Activated CD8-positive, alpha-beta memory T cell treated with anti-CD3 and anti-CD28 coated beads, Interleukin-2, amount 10 ng/mL, durations not matched to agents 7 days and 5 days (primary cell): ENCODE data around the gene CHD9. TPM values are rescaled to one million over a fixed set of nuclear protein-coding genes. Genes with fewer than 3 reads are reported as not detected.

Source experiments
- ATAC-seq: fragments of 150-1000 bp; cut with Tn5 transposase; one replicate; pipeline ENCODE4 v1.10.0; 2021; ENCODE audit warnings: moderate library complexity
- CTCF ChIA-PET: fragments of 350-600 bp; sonication (Branson Sonifier 250); formaldehyde crosslinking; loops from one replicate; lab custom pipeline; 2021; ENCODE audit warnings: antibody characterized with exemption; lab: Charles Lee
- DNase-seq: peaks from one replicate; pipeline ENCODE4 v3.0.0-alpha.2; 2020
- H3K27ac Mint-ChIP-seq: one replicate; pipeline ENCODE4 v1.8.0; 2021; ENCODE audit warnings: mild to moderate bottlenecking, mixed read lengths
- H3K27me3 Mint-ChIP-seq: one replicate; pipeline ENCODE4 v1.8.0; 2021; ENCODE audit warnings: mixed read lengths
- H3K36me3 Mint-ChIP-seq: one replicate; pipeline ENCODE4 v1.8.0; 2021; ENCODE audit warnings: mild to moderate bottlenecking, mixed read lengths
- H3K4me1 Mint-ChIP-seq: one replicate; pipeline ENCODE4 v1.8.0; 2021; ENCODE audit warnings: mixed read lengths
- H3K4me3 Mint-ChIP-seq: one replicate; pipeline ENCODE4 v1.8.0; 2021; ENCODE audit warnings: mild to moderate bottlenecking, moderate library complexity, mixed read lengths
- H3K9me3 Mint-ChIP-seq: one replicate; pipeline ENCODE4 v1.8.0; 2022; ENCODE audit warnings: low read depth, mixed read lengths
- total RNA-seq, 2 experiments: library from RNA; stranded (reverse); gene quantifications; one replicate each; pipeline ENCODE4 v1.2.3, GENCODE V29; 2021

The CHD9 gene
- total RNA-seq, 2 experiments from 2014 or later, result 23.7 to 32.7 TPM

DNA sequence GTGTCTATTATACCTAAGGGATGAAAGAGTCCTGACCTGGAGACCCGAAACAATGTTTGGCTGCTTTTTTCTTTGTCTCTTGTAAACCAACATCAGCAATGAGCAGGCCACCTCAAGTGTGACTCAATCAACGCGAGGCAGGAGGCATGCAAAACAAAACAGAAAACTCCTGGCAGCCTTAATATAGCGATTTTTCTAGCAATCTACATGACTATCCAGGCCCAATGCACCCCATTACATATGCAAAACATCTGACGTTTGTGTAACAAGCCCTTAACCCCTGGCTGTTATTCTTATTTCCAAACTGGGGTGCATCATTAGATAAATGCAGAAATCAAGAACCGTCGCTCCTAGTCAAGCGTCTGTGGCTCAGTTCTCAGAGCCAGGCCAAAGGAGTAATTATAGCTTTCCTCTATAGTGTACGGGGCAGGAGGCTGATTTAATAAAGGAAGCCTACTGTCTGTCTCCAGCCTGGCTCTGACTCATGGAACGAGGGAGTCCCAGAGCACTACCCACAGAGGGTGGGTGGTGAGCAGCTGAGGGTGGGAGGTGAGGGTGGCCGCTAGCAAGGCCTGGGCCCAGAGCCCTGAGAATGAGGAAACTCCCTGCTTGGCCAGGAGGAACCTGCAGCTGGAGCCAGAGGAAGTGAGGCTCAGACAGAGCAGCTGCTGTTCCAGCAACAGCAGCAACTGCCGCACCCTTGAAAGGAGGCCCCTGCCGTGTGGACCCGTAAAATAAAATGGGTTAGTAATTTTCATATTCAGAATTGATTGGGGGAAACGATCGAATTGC is 43.9 kb downstream of the CHD9 start:
- peak; percentile 76 for ATAC-seq
- no peaks in the 10 kb centered on the region for H3K9me3 Mint-ChIP-seq
- peaks cover 5% of the 10 kb centered on the region for H3K36me3 Mint-ChIP-seq
- H3K4me3 Mint-ChIP-seq, result peak overlapping the region; percentile 68
- CTCF ChIA-PET, result interaction anchor here (0.6 to 5.2 kb wide), 10 partner anchors 10 to 109 kb away, joined by 3 to 29 read pairs (median 6); partner anchors contain the start of gene CHD9
- H3K27ac Mint-ChIP-seq, result peak overlapping the region; percentile 86
- DNase-seq, result peak; percentile 73
- H3K27me3 Mint-ChIP-seq, result no peaks in the 10 kb centered on the region
- peaks cover 36% of the 10 kb centered on the region for H3K4me1 Mint-ChIP-seq

DNA sequence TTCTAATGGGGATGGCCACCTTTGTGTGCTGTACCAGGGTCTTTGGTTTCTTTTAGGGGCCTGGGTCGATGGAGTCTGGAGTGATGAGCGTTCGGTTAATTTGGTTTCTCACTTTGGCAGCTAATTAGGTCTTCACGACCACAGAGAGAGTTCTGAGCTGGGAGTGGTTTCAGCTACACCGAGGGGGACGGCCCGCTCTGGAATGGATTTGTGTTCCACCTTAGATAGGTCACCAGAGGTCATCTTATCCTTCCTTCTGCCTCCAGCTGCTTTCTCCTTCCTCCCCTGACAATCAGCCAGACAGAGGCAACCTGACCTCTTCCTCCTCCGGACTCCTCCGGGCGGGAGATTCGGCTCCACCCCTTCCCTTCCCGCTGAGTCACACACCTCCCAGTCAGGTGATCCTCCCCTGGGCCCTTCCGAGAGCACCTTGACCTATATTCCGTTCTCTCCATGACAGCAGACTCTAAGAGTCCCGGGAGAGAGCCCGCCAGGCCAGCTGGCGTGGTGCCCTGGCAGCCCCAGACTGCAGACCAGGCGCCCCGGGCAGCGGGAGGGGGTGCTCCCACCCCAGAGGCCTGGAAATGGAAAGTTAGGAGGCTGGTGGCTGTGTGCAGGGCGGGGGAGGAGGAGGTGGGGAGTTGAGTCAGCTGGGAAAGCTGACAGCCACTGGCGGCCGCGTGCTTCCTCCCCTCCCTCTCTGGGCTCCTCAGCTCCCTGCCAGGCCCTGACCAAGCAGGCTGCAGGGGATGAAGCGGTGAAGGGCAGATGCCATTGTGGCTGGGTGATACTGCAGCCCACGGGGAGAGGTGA is 44.7 kb downstream of the CHD9 start:
- Mint-ChIP-seq H3K4me3 (peak overlapping the region; percentile 68), H3K27ac (peak overlapping the region; percentile 86), H3K36me3 (peaks cover 5% of the 10 kb centered on the region), H3K27me3 (no peaks in the 10 kb centered on the region), H3K4me1 (peaks cover 29% of the 10 kb centered on the region), H3K9me3 (no peaks in the 10 kb centered on the region)
- DNase-seq (peak; percentile 80), ATAC-seq (peak; percentile 70)
- CTCF ChIA-PET, result interaction anchor here (0.6 to 5.2 kb wide), 12 partner anchors 9 to 358 kb away, joined by 3 to 29 read pairs (median 4); partner anchors contain the start of gene CHD9

DNA sequence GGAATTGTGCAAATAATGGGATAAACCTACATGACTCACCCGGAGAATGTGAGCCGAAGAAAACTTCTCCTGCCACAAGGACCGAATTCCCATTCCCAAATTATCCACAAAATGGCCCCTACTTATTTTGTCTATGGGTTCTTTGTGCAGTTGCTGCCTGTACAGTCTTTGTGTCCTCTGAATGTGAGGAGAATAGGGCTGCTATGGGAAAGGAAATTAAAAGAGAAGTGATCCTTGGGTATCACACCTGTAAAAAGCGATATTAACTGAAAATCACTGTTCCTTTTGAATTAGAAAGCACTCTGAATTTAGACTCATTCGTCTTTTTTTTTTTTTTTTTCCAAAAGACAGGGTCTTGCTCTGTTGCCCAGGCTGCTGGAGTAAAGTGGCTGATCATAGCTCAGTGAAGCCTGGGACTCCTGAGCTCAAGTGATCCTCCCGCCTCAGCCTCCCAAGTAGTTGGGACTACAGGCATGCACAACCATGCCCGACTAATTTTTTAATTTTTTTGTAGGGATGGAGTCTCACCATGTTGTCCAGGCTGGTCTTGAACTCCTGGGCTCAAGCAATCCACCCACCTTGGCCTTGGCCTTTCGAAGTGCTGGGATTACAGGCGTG is 45.4 kb downstream of the CHD9 start:
- Mint-ChIP-seq H3K9me3 (no peaks in the 10 kb centered on the region), H3K4me3 (peak overlapping the region; percentile 68), H3K36me3 (peaks cover 5% of the 10 kb centered on the region), H3K4me1 (peaks cover 25% of the 10 kb centered on the region), H3K27me3 (no peaks in the 10 kb centered on the region), H3K27ac (peak overlapping the region; percentile 86)
- ATAC-seq, result no peak
- CTCF ChIA-PET, result interaction anchor here (1.1 to 5.2 kb wide), 6 partner anchors 8 to 357 kb away, joined by 3 to 29 read pairs (median 5); partner anchors contain the start of gene CHD9
- DNase-seq, result no peak

DNA sequence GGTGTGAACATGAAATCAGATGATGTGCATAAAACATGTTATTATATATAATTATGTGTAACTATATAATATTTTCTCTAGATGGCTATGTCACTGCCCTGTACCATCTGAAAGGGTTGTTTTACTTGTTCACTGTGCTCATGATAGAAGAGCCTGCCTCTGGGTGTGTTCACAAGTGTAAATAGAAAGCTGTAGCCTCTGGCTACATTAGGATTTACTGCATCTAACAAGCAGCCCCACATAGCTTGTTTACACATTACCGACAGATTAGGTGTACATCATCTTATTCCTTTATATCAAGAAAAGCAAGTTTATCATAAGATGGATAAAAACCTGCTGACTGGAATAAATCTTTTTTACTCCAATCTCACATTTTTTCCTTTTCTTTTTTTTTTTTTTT is 46.1 kb downstream of the CHD9 start:
- DNase-seq (no peak), ATAC-seq (no peak)
- Mint-ChIP-seq H3K4me1 (peaks cover 25% of the 10 kb centered on the region), H3K9me3 (no peaks in the 10 kb centered on the region), H3K4me3 (no peak overlapping the region), H3K27ac (no peak overlapping the region), H3K27me3 (no peaks in the 10 kb centered on the region), H3K36me3 (peaks cover 5% of the 10 kb centered on the region)
- CTCF ChIA-PET, result interaction anchor here (1.9 to 5.2 kb wide), 3 partner anchors 11 to 46 kb away, joined by 6 to 29 read pairs (median 14); partner anchors contain the start of gene CHD9

DNA sequence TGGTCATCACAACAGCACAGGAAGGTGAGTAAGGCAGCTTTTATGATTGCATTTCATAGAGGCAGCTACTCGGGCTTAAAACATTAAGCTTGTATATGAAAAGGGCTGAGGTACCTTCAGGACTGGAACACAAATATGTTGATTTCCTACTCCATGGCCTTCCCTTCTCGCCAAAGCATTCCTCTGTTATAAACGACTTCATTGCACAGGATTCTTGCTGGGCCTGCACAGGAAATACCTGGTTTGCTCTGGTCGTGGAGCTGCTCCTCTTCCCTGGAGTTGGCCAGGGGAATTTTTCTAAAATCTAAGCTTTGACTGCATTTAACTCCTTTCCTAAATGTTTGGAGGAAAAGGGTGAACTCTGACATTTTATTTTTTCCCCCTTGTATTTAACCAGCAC is 49.0 kb downstream of the CHD9 start:
- Mint-ChIP-seq H3K27me3 (no peaks in the 10 kb centered on the region), H3K27ac (no peak overlapping the region), H3K9me3 (no peaks in the 10 kb centered on the region), H3K4me3 (no peak overlapping the region), H3K36me3 (peaks cover 3% of the 10 kb centered on the region), H3K4me1 (peaks cover 13% of the 10 kb centered on the region)
- ATAC-seq (no peak), DNase-seq (no peak)
- CTCF ChIA-PET, result interaction anchor here (1.2 kb wide), 1 partner anchor 49 kb away, joined by 4 read pairs; the partner anchor contains the start of gene CHD9

DNA sequence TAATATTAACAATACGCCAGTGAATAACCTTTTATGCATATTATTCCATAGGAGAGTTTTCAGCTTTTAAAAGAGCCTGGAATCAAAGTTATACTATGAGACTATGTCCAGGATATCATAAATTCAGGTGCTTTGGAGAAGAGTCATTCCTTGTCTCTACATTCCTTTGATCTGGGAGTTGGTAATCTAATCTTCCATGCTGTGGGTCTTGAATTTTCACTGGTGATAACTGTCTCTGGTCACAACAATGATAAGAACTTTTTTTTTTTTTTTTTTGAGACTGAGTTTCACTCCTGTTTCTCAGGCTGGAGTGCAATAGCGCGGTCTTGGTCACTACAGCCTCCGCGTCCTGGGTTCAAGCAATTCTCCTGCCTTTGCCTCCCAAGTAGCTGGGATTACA is 50.8 kb downstream of the CHD9 start:
- CTCF ChIA-PET, result no interaction called here
- ATAC-seq, result no peak
- H3K27me3 Mint-ChIP-seq, result no peaks in the 10 kb centered on the region
- no peaks in the 10 kb centered on the region for H3K9me3 Mint-ChIP-seq
- H3K27ac Mint-ChIP-seq, result no peak overlapping the region
- no peaks in the 10 kb centered on the region for H3K4me1 Mint-ChIP-seq
- H3K4me3 Mint-ChIP-seq, result no peak overlapping the region
- DNase-seq, result no peak
- H3K36me3 Mint-ChIP-seq, result peaks cover 3% of the 10 kb centered on the region

DNA sequence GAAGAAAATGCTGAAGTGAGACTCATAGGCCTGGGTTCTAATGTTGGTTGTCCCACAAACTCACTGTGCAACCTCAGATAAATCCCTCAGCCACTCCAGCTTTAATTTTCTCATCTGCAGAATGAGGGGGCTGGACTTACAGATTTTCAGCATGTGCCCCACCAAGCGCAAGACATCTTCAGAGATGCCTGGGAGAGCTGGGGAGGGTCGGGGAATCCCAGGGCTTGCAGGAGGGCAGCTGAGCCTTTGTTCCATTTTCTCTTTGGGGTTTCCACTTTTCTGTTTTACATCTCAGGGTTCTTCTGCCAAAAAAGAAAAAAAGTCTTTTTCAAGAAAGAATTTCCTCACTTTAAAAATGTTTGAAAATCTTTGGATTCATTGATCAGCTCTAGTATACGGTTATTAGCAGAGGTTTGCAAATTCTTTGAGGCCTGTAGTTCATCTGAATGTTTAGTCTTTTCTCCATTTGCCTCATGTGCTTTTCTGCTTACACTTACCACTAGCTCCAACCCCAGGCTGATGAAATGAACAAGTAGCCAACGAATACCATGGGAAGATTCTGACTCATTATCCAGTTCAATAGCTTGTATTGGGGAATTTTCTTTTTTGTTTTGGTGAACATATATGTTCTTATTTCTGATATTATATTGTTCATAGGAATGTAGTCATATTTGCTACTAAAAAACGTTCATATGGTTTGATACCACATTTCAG is 56.4 kb downstream of the CHD9 start:
- H3K36me3 Mint-ChIP-seq, result no peaks in the 10 kb centered on the region
- ATAC-seq (no peak), DNase-seq (no peak)
- CTCF ChIA-PET, result interaction anchor here (2.3 kb wide), 1 partner anchor 11 kb away, joined by 6 read pairs; no protein-coding TSS in a partner anchor
- no peak overlapping the region for H3K27ac Mint-ChIP-seq
- H3K9me3 Mint-ChIP-seq, result no peaks in the 10 kb centered on the region
- H3K4me3 Mint-ChIP-seq, result no peak overlapping the region
- no peaks in the 10 kb centered on the region for H3K27me3 Mint-ChIP-seq
- peaks cover 2% of the 10 kb centered on the region for H3K4me1 Mint-ChIP-seq

DNA sequence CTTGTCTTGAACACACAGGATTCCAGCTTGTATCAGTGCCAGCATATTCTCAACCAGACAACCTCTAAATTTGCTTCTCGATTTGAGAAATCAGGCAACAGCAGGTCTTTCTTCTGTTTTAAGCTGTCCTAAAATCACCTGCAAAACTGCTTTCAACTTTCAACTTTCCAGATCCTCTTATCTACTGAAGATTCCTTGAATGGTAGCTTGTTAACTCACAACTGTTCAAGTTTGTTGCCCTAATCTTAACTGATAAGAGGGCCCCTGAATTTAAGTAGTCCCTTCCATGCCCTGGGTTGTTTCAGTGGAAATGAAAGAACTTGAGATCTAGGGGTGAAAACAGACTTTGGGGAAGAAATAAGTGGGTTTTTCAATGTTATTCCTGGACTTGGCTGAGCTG is 57.2 kb downstream of the CHD9 start:
- H3K27me3 Mint-ChIP-seq, result no peaks in the 10 kb centered on the region
- no peak for DNase-seq

DNA sequence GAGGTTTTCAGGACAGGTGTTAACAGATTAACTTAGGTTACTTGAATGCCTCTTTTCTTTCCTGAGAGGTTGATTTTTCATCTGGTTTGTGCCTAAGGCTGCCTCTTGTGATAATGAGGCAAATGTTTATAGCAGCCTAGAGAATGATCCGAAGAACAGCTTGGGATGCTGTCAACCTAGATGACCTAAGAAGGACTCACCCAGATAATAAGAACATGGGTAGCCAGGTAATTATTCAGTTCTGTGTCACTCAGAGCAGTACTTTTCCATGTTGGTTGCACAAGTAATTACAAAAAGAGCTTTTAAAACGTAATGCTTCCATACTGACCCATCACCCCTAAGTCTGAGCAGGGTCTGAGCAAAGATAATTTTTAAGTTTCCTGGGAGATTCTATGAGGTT is 60.3 kb downstream of the CHD9 start:
- Mint-ChIP-seq H3K9me3 (no peaks in the 10 kb centered on the region), H3K27ac (no peak overlapping the region), H3K4me1 (peaks cover 5% of the 10 kb centered on the region), H3K4me3 (no peak overlapping the region), H3K36me3 (no peaks in the 10 kb centered on the region), H3K27me3 (no peaks in the 10 kb centered on the region)
- ATAC-seq, result no peak
- CTCF ChIA-PET, result no interaction called here
- DNase-seq, result no peak

More for the DNA sequence above, 57.2 kb downstream of the CHD9 start:
- no peaks in the 10 kb centered on the region for H3K9me3 Mint-ChIP-seq
- H3K4me3 Mint-ChIP-seq, result no peak overlapping the region
- ATAC-seq, result no peak
- H3K36me3 Mint-ChIP-seq, result no peaks in the 10 kb centered on the region
- CTCF ChIA-PET, result interaction anchor here (2.3 kb wide), 1 partner anchor 12 kb away, joined by 6 read pairs; no protein-coding TSS in a partner anchor
- no peak overlapping the region for H3K27ac Mint-ChIP-seq
- peaks cover 5% of the 10 kb centered on the region for H3K4me1 Mint-ChIP-seq

DNA sequence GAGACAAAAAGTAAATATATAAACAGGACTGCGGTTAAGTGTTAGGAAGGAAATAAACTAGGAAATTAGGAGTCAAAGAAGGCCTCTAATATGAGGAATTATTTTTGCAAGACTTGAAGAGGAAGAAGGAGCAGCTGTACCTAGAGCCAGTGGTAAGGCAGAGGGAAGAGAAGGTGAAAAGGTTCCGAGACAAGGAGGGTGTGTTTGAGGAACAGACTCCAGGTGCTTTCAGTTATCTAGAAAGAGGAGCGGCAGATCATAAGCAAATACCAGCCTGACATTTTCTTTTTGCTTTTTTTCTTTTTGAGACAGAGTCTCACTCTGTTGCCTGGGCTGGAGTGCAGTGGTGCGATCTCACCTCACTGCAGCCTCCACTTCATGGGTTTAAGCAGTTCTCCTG is 61.0 kb downstream of the CHD9 start:
- no peak overlapping the region for H3K27ac Mint-ChIP-seq
- CTCF ChIA-PET, result no interaction called here
- peaks cover 5% of the 10 kb centered on the region for H3K4me1 Mint-ChIP-seq
- H3K27me3 Mint-ChIP-seq, result no peaks in the 10 kb centered on the region
- no peak for DNase-seq
- no peak for ATAC-seq
- no peaks in the 10 kb centered on the region for H3K36me3 Mint-ChIP-seq
- H3K4me3 Mint-ChIP-seq, result no peak overlapping the region
- H3K9me3 Mint-ChIP-seq, result no peaks in the 10 kb centered on the region

DNA sequence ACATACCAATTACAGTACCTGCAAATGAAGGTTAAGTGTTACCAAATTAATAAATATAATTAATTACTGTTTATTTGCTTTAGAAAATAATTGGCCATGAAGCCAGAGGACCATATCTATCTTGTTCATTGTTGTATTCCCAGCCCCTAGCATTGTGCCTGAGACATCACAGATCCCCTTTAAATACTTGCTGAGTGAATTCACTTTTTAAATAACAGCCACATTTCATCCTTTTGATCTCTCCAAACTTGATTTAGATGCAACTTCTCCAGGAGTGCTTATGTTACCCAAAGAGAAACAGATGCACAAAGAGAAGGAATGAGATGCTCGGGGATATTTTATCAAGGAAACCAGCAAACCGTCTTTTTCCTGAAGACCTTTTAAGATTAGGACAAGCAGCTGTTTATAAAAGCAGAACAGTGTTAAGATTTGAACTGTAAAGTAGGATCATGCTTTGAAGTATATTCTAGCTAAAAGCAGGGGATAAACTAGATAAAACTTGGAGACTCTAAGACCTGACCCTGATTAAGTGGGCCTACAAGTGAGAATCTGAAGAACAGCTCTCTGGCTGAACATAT is 66.3 kb downstream of the CHD9 start:
- no peak overlapping the region for H3K27ac Mint-ChIP-seq
- no peak overlapping the region for H3K4me3 Mint-ChIP-seq
- ATAC-seq (no peak), DNase-seq (no peak)
- H3K9me3 Mint-ChIP-seq, result peaks cover 2% of the 10 kb centered on the region
- peaks cover 4% of the 10 kb centered on the region for H3K4me1 Mint-ChIP-seq
- peaks cover 6% of the 10 kb centered on the region for H3K36me3 Mint-ChIP-seq
- H3K27me3 Mint-ChIP-seq, result no peaks in the 10 kb centered on the region
- CTCF ChIA-PET, result no interaction called here

DNA sequence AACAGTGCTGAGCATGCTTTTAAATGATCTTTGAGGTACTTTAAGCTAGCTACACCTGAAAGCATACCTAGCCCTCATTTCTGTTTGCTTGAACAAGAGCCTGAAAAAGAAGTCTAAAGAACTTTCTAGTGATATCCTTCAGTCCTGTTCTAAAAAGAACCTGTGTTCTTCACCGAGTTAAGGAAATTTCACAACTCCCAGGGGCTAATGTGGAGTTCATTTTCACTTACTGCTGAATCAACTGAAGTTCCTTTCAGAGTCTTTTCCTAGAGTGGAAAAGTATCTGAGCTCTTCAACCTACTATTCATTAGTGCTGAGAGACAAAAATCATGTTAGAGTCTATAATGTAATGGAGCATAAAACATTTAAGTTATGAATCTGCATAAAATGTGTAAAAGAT is 66.9 kb downstream of the CHD9 start:
- CTCF ChIA-PET, result no interaction called here
- Mint-ChIP-seq H3K4me1 (peaks cover 6% of the 10 kb centered on the region), H3K36me3 (peaks cover 6% of the 10 kb centered on the region), H3K9me3 (peaks cover 2% of the 10 kb centered on the region), H3K4me3 (no peak overlapping the region), H3K27ac (no peak overlapping the region), H3K27me3 (no peaks in the 10 kb centered on the region)
- ATAC-seq, result no peak
- no peak for DNase-seq
